ENCODE measurements around the gene DCLK1. TPM values are rescaled to one million over a fixed set of nuclear protein-coding genes. Genes with fewer than 3 reads are reported as not detected.

Gene DCLK1
- total RNA-seq, 1 experiment from 2014 or later, result 36.2 TPM

DNA sequence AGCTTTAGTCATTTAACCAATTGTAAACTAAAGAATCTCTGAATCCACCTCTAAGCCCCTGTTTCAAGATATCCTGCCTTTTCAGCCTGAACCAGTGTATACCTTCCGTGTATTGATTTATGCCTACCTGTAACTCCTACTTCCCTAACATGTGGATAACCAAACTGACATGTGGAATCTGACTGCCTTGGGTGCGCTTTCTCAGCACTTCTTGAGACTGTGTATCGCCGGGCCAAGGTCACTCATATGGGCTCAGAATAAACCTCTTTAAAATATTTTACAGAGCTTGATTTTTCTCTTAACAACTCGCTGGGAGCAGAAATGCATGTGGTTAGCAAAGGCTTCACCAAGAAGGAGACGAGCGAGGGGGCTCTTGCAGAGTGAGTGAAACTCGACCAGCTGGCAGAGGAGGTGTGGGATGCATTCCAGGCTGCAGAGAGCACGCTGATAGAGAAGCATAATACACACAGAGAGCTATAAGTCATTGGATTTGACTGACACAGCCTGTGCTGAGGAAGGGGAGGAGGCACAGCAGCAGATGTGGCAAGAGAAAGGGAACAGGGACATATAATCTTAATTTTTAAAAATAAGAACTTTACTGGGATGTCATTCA lies 386.5 kb downstream of the DCLK1 start:
- Histone ChIP-seq H3K4me1 (ENCODE audit: insufficient read depth, low read length) (no peaks in the 10 kb centered on the region), H3K27ac (ENCODE audit: insufficient read length, low read depth, low read length) (no peak overlapping the region), H4K91ac (ENCODE audit: insufficient read length, low read depth, low read length) (no peak overlapping the region), H2BK120ac (ENCODE audit: low read depth, low read length, poor library complexity, severe bottlenecking) (no peak overlapping the region), H2BK12ac (ENCODE audit: insufficient read length, low read depth, low read length) (no peak overlapping the region), H2AFZ (ENCODE audit: low read length) (no peak overlapping the region), H3K79me1 (ENCODE audit: insufficient read depth, low read depth, low read length, poor library complexity, severe bottlenecking) (no peaks in the 10 kb centered on the region), H3K23ac (ENCODE audit: insufficient read length, low read depth, low read length) (no peak overlapping the region), H3K14ac (ENCODE audit: insufficient read depth, low read length) (no peak overlapping the region), H2AK5ac (ENCODE audit: insufficient read length, low read length) (no peak overlapping the region), H2BK5ac (ENCODE audit: insufficient read length, low read length) (no peak overlapping the region), H3K9ac (ENCODE audit: extremely low read depth, insufficient read length, low read length) (no peak overlapping the region), H4K8ac (replicated peaks; ENCODE audit: insufficient read length, low read depth, low read length) (no peak overlapping the region), H4K20me1 (ENCODE audit: control insufficient read depth, insufficient read depth, insufficient read length) (no peaks in the 10 kb centered on the region), H3K4me2 (ENCODE audit: insufficient read depth, insufficient read length, low read length) (no peak overlapping the region), H3K9me3 (ENCODE audit: control insufficient read depth, low read depth, low read length) (no peaks in the 10 kb centered on the region), H2BK15ac (ENCODE audit: low read depth, low read length) (no peak overlapping the region), H4K5ac (ENCODE audit: insufficient read length, low read depth, low read length) (no peak overlapping the region), H3T11ph (ENCODE audit: low read length) (no peak overlapping the region), H3K79me2 (ENCODE audit: insufficient read depth, low read length) (no peaks in the 10 kb centered on the region), H3K23me2 (ENCODE audit: insufficient read length, low read depth, low read length, poor library complexity, severe bottlenecking) (no peaks in the 10 kb centered on the region), H3K56ac (ENCODE audit: insufficient read length, low read depth, low read length) (no peak overlapping the region), H3K27me3 (ENCODE audit: insufficient read depth, low read length) (no peaks in the 10 kb centered on the region), H3K4ac (ENCODE audit: low read depth, low read length) (no peak overlapping the region), H2BK20ac (ENCODE audit: low read depth, low read length, poor library complexity, severe bottlenecking) (no peak overlapping the region), H3K18ac (ENCODE audit: insufficient read length, low read depth, low read length) (no peak overlapping the region)
- Mint-ChIP-seq H3K4me1 (peaks cover 12% of the 10 kb centered on the region in 2 experiments; a peak in 3 of 4 replicates), H3K36me3 (ENCODE audit: insufficient read depth in 1 of 3, low read depth in 3 of 3) (peaks cover 11 to 41% (median 19%) of the 10 kb centered on the region in 3 experiments), H3K27ac (no peak overlapping the region), H3K27me3 (ENCODE audit: low read depth) (no peaks in the 10 kb centered on the region; the same call in 1 of the 2 replicates), H3K9me3 (peaks cover 28 to 42% of the 10 kb centered on the region in 2 experiments), H3K4me3 (no peak overlapping the region)
- no CpG with 5 or more reads among the region's 9 CpGs for WGBS (ENCODE audit: extremely low coverage, insufficient read length, low lambda C conversion rate)
- no peak for DNase-seq
- no peak for TF ChIP-seq CTCF (conservative IDR thresholded peaks at IDR 0.05)
